SK-N-SH treated with all-trans-retinoic acid at 6 μM for 48 hours (cell line): ENCODE measurements around the gene CRACR2A.

ENCODE experiments used
- ATAC-seq: fragments of 200-7000 bp; cut with Tn5 transposase; 3 replicates; pipeline ENCODE4 v1.9.1; 2020; ENCODE audit warnings: mild to moderate bottlenecking, moderate library complexity
- ARNTL ChIP-seq: fragments of 450-650 bp; formaldehyde crosslinking; IDR thresholded peaks from 2 replicates; pipeline ENCODE4 v1.5.0; 2020; ENCODE audit warnings: low read depth, mild to moderate bottlenecking, moderate library complexity, borderline replicate concordance
- BACH2 ChIP-seq: fragments of 250-450 bp; sonication (Bioruptor Pico); IDR thresholded peaks from 2 replicates; pipeline ENCODE4 v1.9.0; 2021; ENCODE audit warnings: mild to moderate bottlenecking, borderline replicate concordance
- CREB5 ChIP-seq: fragments of 250-450 bp; sonication (Bioruptor Pico); IDR thresholded peaks from 2 replicates; pipeline ENCODE4 v1.5.1; 2020; ENCODE audit warnings: low read depth, mild to moderate bottlenecking, moderate library complexity
- CSDC2 ChIP-seq: fragments of 250-450 bp; sonication (Bioruptor Pico); IDR thresholded peaks from 2 replicates; pipeline ENCODE4 v1.5.0; 2020; ENCODE audit warnings: mild to moderate bottlenecking, moderate library complexity
- CSRNP3 ChIP-seq: fragments of 250-450 bp; sonication (Bioruptor Pico); IDR thresholded peaks from 2 replicates; pipeline ENCODE4 v1.5.1; 2021; ENCODE audit warnings: mild to moderate bottlenecking, moderate library complexity
- ESRRG ChIP-seq: fragments of 250-450 bp; sonication (Bioruptor Pico); IDR thresholded peaks from 2 replicates; pipeline ENCODE4 v1.6.1; 2021; ENCODE audit warnings: mild to moderate bottlenecking
- GLIS3 ChIP-seq: fragments of 250-450 bp; sonication (Bioruptor Pico); IDR thresholded peaks from 2 replicates; pipeline ENCODE4 v1.5.0; 2020; ENCODE audit warnings: mild to moderate bottlenecking, moderate library complexity
- ISL1 ChIP-seq: fragments of 250-450 bp; sonication (Bioruptor Pico); IDR thresholded peaks from 2 replicates; pipeline ENCODE4 v2.1.2; 2022; ENCODE audit warnings: mild to moderate bottlenecking, moderate library complexity
- OSR1 ChIP-seq: fragments of 250-450 bp; sonication (Bioruptor Pico); IDR thresholded peaks from 2 replicates; pipeline ENCODE4 v1.8.0; 2022; ENCODE audit warnings: moderate library complexity, mild to moderate bottlenecking, inconsistent platforms
- PATZ1 ChIP-seq: fragments of 250-450 bp; sonication (Bioruptor Pico); IDR thresholded peaks from 2 replicates; pipeline ENCODE4 v1.8.0; 2020; ENCODE audit warnings: mild to moderate bottlenecking, moderate library complexity, borderline replicate concordance
- PPARA ChIP-seq: fragments of 250-450 bp; sonication (Bioruptor Pico); IDR thresholded peaks from 2 replicates; pipeline ENCODE4 v1.5.0; 2020; ENCODE audit warnings: mild to moderate bottlenecking, borderline replicate concordance
- RARB ChIP-seq: fragments of 250-450 bp; sonication (Bioruptor Pico); IDR thresholded peaks from 2 replicates; pipeline ENCODE4 v1.8.0; 2021; ENCODE audit warnings: mild to moderate bottlenecking, moderate library complexity
- SNAI2 ChIP-seq: fragments of 250-450 bp; sonication (Bioruptor Pico); IDR thresholded peaks from 2 replicates; pipeline ENCODE4 v1.5.0; 2020; ENCODE audit warnings: mild to moderate bottlenecking, moderate library complexity
- TOX ChIP-seq: fragments of 250-450 bp; sonication (Bioruptor Pico); IDR thresholded peaks from 2 replicates; pipeline ENCODE4 v1.8.0; 2021; ENCODE audit warnings: mild to moderate bottlenecking, moderate library complexity, borderline replicate concordance
- TSHZ2 ChIP-seq: fragments of 250-450 bp; sonication (Bioruptor Pico); IDR thresholded peaks from 2 replicates; pipeline ENCODE4 v1.5.0; 2020; ENCODE audit warnings: mild to moderate bottlenecking, moderate library complexity
- ZC3H10 ChIP-seq: fragments of 250-450 bp; sonication (Bioruptor Pico); IDR thresholded peaks from 2 replicates; pipeline ENCODE4 v1.5.1; 2021; ENCODE audit warnings: mild to moderate bottlenecking, moderate library complexity
- ZFP3 ChIP-seq: fragments of 250-450 bp; sonication (Bioruptor Pico); IDR thresholded peaks from 2 replicates; pipeline ENCODE4 v1.5.0; 2020; ENCODE audit warnings: mild to moderate bottlenecking, moderate library complexity
- ZFP30 ChIP-seq: fragments of 450-650 bp; formaldehyde crosslinking; IDR thresholded peaks from 2 replicates; pipeline ENCODE4 v1.5.0; 2022; ENCODE audit warnings: mild to moderate bottlenecking, moderate library complexity
- ZNF565 ChIP-seq: fragments of 450-650 bp; formaldehyde crosslinking; conservative IDR thresholded peaks from 2 replicates; pipeline ENCODE4 v1.5.0; 2020; ENCODE audit warnings: low read depth, mild to moderate bottlenecking, moderate library complexity
- ZNF8 ChIP-seq: fragments of 450-650 bp; formaldehyde crosslinking; IDR thresholded peaks from 2 replicates; pipeline ENCODE4 v1.5.0; 2020; ENCODE audit warnings: mild to moderate bottlenecking, moderate library complexity
- TF ChIP-seq, protein P1 (sequence below): fragments of 250-450 bp; sonication (Bioruptor Pico); IDR thresholded peaks from 2 replicates; pipeline ENCODE4 v1.8.0; 2021; ENCODE audit warnings: low read depth, mild to moderate bottlenecking, moderate library complexity, borderline replicate concordance

CRACR2A gene

DNA sequence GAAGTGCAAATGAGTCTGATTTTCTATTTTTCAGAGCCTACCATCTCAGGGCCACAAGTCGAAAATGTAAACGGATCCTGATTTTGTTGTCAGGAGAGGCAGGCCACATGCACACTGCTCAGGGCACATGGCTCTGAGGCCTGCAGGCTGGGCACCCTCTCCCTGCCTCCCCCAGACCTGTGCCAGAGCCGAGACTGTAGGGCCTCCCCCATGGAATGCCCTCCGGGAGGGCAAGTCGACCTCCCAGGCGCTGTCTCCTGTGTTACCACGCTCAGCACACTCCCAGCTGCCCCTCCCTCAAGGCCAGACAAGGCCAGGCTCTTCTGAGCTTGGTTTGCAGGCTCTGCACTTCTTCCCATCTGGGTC lies 121.7 kb downstream of the CRACR2A start:
- TF ChIP-seq TOX (CRISPR knock-in tag), result no peak
- no peak for TF ChIP-seq ARNTL (CRISPR knock-in tag)
- TF ChIP-seq PATZ1 (CRISPR knock-in tag), result no peak
- no peak for TF ChIP-seq ESRRG (CRISPR knock-in tag)
- no peak for TF ChIP-seq CSRNP3 (CRISPR knock-in tag)
- TF ChIP-seq CSDC2 (CRISPR knock-in tag), result no peak
- TF ChIP-seq PPARA (CRISPR knock-in tag), result no peak
- no peak for TF ChIP-seq BACH2 (CRISPR knock-in tag)
- no peak for TF ChIP-seq ZNF8 (CRISPR knock-in tag)
- TF ChIP-seq SNAI2 (CRISPR knock-in tag), result no peak
- TF ChIP-seq ZFP3 (CRISPR knock-in tag), result no peak
- no peak for TF ChIP-seq CREB5 (CRISPR knock-in tag)
- no peak for TF ChIP-seq ISL1 (CRISPR knock-in tag)
- no peak for TF ChIP-seq OSR1

DNA sequence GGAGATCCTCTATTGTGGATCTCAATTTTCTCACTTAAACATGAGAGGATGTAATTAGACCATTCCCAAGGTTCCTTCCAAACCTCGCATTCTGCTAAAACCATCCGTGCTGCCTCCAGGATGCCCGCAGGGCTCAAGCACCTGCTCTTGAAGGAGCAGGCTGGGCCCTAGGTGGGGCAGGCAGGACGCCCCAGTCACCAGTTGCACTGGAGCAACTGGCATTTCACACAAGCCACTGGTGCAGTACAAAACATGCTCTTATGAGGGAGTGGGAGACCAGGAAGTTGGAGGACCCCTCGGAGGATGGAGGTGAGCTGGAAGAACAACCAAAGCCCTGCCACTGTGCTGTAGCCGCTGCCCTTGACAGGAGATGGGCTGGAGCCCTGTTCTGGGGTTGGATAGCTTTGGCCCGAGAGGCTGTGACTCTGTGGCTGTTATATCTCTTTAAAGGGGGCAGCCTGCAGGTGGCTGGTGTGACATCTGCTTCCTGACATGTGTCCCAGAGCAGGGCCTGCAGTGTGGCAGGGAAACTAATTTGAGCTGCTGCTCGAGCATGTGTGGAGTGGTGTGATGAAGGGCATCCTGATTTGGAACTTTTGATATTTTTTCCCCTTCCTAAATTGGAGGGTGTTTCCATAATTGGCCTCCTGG lies 122.2 kb downstream of the CRACR2A start:
- ATAC-seq, result no peak
- no peak for TF ChIP-seq TOX (CRISPR knock-in tag)
- no peak for TF ChIP-seq ZNF565 (CRISPR knock-in tag)
- TF ChIP-seq ZFP3 (CRISPR knock-in tag), result no peak
- TF ChIP-seq ZNF8 (CRISPR knock-in tag), result no peak
- TF ChIP-seq CREB5 (CRISPR knock-in tag), result no peak
- TF ChIP-seq RARB (CRISPR knock-in tag), result no peak
- no peak for TF ChIP-seq ARNTL (CRISPR knock-in tag)
- no peak for TF ChIP-seq ESRRG (CRISPR knock-in tag)
- no peak for TF ChIP-seq TSHZ2 (CRISPR knock-in tag)
- TF ChIP-seq PPARA (CRISPR knock-in tag), result no peak
- TF ChIP-seq ZFP30 (CRISPR knock-in tag), result no peak
- no peak for TF ChIP-seq GLIS3 (CRISPR knock-in tag)
- no peak for TF ChIP-seq BACH2 (CRISPR knock-in tag)
- no peak for TF ChIP-seq ZC3H10

More for the DNA sequence above, 121.7 kb downstream of the CRACR2A start:
- ATAC-seq, result no peak

DNA sequence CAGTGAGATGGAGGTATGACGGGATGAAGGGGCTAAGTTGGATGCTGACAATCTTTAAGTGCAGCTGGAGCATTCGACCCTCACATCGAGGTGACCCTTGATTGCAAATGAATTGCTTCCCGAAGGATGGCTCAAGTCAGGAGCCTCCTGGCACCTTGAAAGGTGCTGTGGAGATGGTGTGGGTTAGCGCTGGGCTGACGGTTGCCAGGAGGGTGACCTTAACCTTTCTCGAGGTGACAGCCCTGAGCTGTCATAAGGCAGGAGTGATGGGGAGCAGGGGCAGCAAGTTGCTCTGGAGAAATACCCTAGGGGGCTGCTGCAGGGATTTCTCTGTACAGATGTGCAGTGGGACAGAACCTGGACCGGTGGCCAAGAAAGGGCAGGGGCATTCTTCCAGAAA lies 122.8 kb downstream of the CRACR2A start:
- no peak for ATAC-seq
- no peak for TF ChIP-seq BACH2 (CRISPR knock-in tag)
- TF ChIP-seq CSRNP3 (CRISPR knock-in tag), result no peak
- no peak for TF ChIP-seq PPARA (CRISPR knock-in tag)
- TF ChIP-seq TSHZ2 (CRISPR knock-in tag), result no peak
- TF ChIP-seq TOX (CRISPR knock-in tag), result no peak
- TF ChIP-seq, protein P1, sequence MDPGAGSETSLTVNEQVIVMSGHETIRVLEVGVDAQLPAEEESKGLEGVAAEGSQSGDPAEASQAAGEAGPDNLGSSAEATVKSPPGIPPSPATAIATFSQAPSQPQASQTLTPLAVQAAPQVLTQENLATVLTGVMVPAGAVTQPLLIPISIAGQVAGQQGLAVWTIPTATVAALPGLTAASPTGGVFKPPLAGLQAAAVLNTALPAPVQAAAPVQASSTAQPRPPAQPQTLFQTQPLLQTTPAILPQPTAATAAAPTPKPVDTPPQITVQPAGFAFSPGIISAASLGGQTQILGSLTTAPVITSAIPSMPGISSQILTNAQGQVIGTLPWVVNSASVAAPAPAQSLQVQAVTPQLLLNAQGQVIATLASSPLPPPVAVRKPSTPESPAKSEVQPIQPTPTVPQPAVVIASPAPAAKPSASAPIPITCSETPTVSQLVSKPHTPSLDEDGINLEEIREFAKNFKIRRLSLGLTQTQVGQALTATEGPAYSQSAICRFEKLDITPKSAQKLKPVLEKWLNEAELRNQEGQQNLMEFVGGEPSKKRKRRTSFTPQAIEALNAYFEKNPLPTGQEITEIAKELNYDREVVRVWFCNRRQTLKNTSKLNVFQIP, result no peak
